HepG2 (cell line): Measurements from ENCODE around the gene RNF126. TPM values are rescaled to one million over a fixed set of nuclear protein-coding genes. Genes with fewer than 3 reads are reported as not detected.

Experiments
- AGO1 ChIP-seq: fragments of 200-400 bp; formaldehyde crosslinking; IDR thresholded peaks from 2 replicates; pipeline ENCODE4 v1.6.1; 2017; ENCODE audit warnings: mild to moderate bottlenecking, low read depth, low read length, moderate library complexity; ENCODE audit not compliant: poor library complexity, severe bottlenecking
- ATF7-NPFF ChIP-seq: sonication (generic); formaldehyde crosslinking; IDR thresholded peaks from 2 replicates; pipeline ENCODE4 v1.8.1; 2023; ENCODE audit warnings: mild to moderate bottlenecking, low read depth, missing genetic modification reagents, moderate library complexity
- DMAP1 ChIP-seq: IDR thresholded peaks from 2 replicates; pipeline ENCODE4 v1.6.1; 2016
- ONECUT2 ChIP-seq: sonication (generic); formaldehyde crosslinking; IDR thresholded peaks from 2 replicates; pipeline ENCODE4 v1.4.0; 2020; ENCODE audit warnings: missing genetic modification reagents
- PCBP2 ChIP-seq: fragments of 200-400 bp; formaldehyde crosslinking; optimal IDR thresholded peaks from 2 replicates; pipeline ENCODE3; 2018; ENCODE audit warnings: low read length, low read depth; ENCODE audit not compliant: poor library complexity, severe bottlenecking
- PHB2 ChIP-seq: fragments of 450-650 bp; IDR thresholded peaks from 2 replicates; pipeline ENCODE4 v1.6.1; 2018; ENCODE audit not compliant: partially characterized antibody
- POLR2A ChIP-seq, 2 experiments: IDR thresholded peaks; 2 replicates each; pipeline ENCODE4 v1.6.1; 2011; ENCODE audit warnings: low read depth in 2 of 2, low read length in 2 of 2, mild to moderate bottlenecking in 1 of 2, moderate library complexity in 1 of 2; ENCODE audit not compliant: insufficient read depth in 1 of 2
- RNF2 ChIP-seq: fragments of 450-650 bp; conservative IDR thresholded peaks from 2 replicates; pipeline ENCODE4 v1.6.1; 2016; ENCODE audit warnings: low read depth
- RXRB ChIP-seq: IDR thresholded peaks from 2 replicates; pipeline ENCODE4 v1.6.1; 2016; ENCODE audit warnings: borderline replicate concordance, missing genetic modification reagents, missing compliant biosample characterization
- SP1 ChIP-seq, 2 experiments: fragments of 450-650 bp in 1 of 2; sonication (generic) in 1 of 2; formaldehyde crosslinking in 1 of 2; IDR thresholded peaks; 2 replicates each; pipeline versions ENCODE4 v1.4.0 to v1.6.1; 2016 to 2020; ENCODE audit warnings: missing genetic modification reagents in 1 of 2
- SP2 ChIP-seq: sonication (generic); formaldehyde crosslinking; IDR thresholded peaks from 2 replicates; pipeline ENCODE4 v1.5.1; 2020; ENCODE audit warnings: mild to moderate bottlenecking, missing genetic modification reagents
- ZFX ChIP-seq: sonication (generic); formaldehyde crosslinking; IDR thresholded peaks from 2 replicates; pipeline ENCODE4 v1.4.0; 2020; ENCODE audit warnings: mild to moderate bottlenecking, low read depth, missing genetic modification reagents, moderate library complexity
- ZNF205 ChIP-seq: IDR thresholded peaks from 2 replicates; pipeline ENCODE4 v1.6.1; 2018; ENCODE audit warnings: missing biosample characterization, missing genetic modification reagents
- ZNF609 ChIP-seq: sonication (generic); formaldehyde crosslinking; IDR thresholded peaks from 2 replicates; pipeline ENCODE4 v1.4.0; 2020; ENCODE audit warnings: mild to moderate bottlenecking, missing genetic modification reagents, borderline replicate concordance
- ZNF687 ChIP-seq: sonication (generic); formaldehyde crosslinking; IDR thresholded peaks from 2 replicates; pipeline ENCODE4 v1.5.1; 2020; ENCODE audit warnings: mild to moderate bottlenecking, missing genetic modification reagents, moderate library complexity
- ZSCAN12 ChIP-seq: sonication (generic); formaldehyde crosslinking; IDR thresholded peaks from 2 replicates; pipeline ENCODE4 v1.9.0; 2021; ENCODE audit warnings: mild to moderate bottlenecking, missing genetic modification reagents
- polyA plus RNA-seq, 8 experiments: library from polyadenylated mRNA; depleted of rRNA in 3 of 8; stranded (reverse) in 7 of 8; unstranded in 1 of 8; fragments of >200 nt; fragmentation: Illumina TruSeq in 4 of 8; extraction: Trizol in 4 of 8; gene quantifications; 2 replicates each; pipeline versions ENCODE4 v1.2.1 to v1.2.3, GENCODE V29; 2011 to 2016; ENCODE audit warnings: low read depth in 4 of 8, missing spikeins in 1 of 8, mixed read lengths in 1 of 8; ENCODE audit not compliant: insufficient read depth in 1 of 8
- total RNA-seq, 5 experiments: library from RNA; depleted of rRNA; stranded (reverse); fragments of >200 nt; fragmentation: Illumina TruSeq; extraction: Trizol; gene quantifications; 2 replicates each; pipeline ENCODE4 v1.2.3, GENCODE V29; 2016; ENCODE audit warnings: low read depth in 1 of 5
- TF ChIP-seq, protein P1 (sequence below): sonication (generic); formaldehyde crosslinking; IDR thresholded peaks from 2 replicates; pipeline ENCODE4 v1.8.0; 2022; ENCODE audit warnings: mild to moderate bottlenecking, missing genetic modification reagents
- TF ChIP-seq, protein P2 (sequence below): sonication (generic); formaldehyde crosslinking; IDR thresholded peaks from 2 replicates; pipeline ENCODE4 v1.4.0; 2020; ENCODE audit warnings: missing genetic modification reagents

RNF126 gene
- total and polyA plus RNA-seq, 2 of the 13 experiments (the other 11 are each of a cell fraction or from before 2014, with no cell fraction given): 23.2 to 34.0 TPM

GRCh38 chr19:662207-662961 lies 630 bp downstream of the RNF126 start (continued):
- no peak for TF ChIP-seq ZNF609
- peak; percentile 74 for TF ChIP-seq ZNF687 (CRISPR knock-in tag)
- no peak for TF ChIP-seq RXRB (CRISPR knock-in tag)
- no peak for TF ChIP-seq ONECUT2
- TF ChIP-seq ATF7-NPFF: no peak
- no peak for TF ChIP-seq RNF2
- TF ChIP-seq ZSCAN12 (CRISPR knock-in tag): no peak
- TF ChIP-seq PHB2: no peak
- no peak for TF ChIP-seq AGO1
- TF ChIP-seq ZNF205: no peak
- TF ChIP-seq, protein P1, sequence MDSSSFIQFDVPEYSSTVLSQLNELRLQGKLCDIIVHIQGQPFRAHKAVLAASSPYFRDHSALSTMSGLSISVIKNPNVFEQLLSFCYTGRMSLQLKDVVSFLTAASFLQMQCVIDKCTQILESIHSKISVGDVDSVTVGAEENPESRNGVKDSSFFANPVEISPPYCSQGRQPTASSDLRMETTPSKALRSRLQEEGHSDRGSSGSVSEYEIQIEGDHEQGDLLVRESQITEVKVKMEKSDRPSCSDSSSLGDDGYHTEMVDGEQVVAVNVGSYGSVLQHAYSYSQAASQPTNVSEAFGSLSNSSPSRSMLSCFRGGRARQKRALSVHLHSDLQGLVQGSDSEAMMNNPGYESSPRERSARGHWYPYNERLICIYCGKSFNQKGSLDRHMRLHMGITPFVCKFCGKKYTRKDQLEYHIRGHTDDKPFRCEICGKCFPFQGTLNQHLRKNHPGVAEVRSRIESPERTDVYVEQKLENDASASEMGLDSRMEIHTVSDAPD (CRISPR knock-in tag): no peak
- no peak; the same call in 1 of the 2 replicates for TF ChIP-seq DMAP1
- TF ChIP-seq, protein P2, sequence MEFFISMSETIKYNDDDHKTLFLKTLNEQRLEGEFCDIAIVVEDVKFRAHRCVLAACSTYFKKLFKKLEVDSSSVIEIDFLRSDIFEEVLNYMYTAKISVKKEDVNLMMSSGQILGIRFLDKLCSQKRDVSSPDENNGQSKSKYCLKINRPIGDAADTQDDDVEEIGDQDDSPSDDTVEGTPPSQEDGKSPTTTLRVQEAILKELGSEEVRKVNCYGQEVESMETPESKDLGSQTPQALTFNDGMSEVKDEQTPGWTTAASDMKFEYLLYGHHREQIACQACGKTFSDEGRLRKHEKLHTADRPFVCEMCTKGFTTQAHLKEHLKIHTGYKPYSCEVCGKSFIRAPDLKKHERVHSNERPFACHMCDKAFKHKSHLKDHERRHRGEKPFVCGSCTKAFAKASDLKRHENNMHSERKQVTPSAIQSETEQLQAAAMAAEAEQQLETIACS (CRISPR knock-in tag): no peak
- TF ChIP-seq POLR2A (IDR thresholded peaks at IDR 0.05; ENCODE audit: insufficient read depth in 1 of 2, low read depth in 2 of 2, low read length in 2 of 2): peak; percentile 47 to 51; a peak in 3 of 4 replicates
- peak; percentile 56; the same call in 1 of the 2 replicates for TF ChIP-seq ZFX (CRISPR knock-in tag)
- TF ChIP-seq SP1 (IDR thresholded peaks at IDR 0.05): no peak
- TF ChIP-seq SP1 (CRISPR knock-in tag; IDR thresholded peaks at IDR 0.05): no peak
- no peak for TF ChIP-seq SP2 (CRISPR knock-in tag)
- TF ChIP-seq PCBP2: no peak
